H1 (cell line): Measurements from ENCODE around the gene TNRC6C. TPM values are rescaled to one million over a fixed set of nuclear protein-coding genes. Genes with fewer than 3 reads are reported as not detected.

Source experiments
- CTCF ChIA-PET: fragments of 300-600 bp; sonication (Branson Sonifier 250); formaldehyde crosslinking; loops from one replicate; lab custom pipeline; 2021; ENCODE audit not compliant: partially characterized antibody; lab: Charles Lee
- POLR2A ChIA-PET: fragments of 300-600 bp; sonication (Branson Sonifier 250); formaldehyde crosslinking; loops from one replicate; lab custom pipeline; 2021; ENCODE audit warnings: inconsistent platforms; ENCODE audit not compliant: partially characterized antibody; lab: Charles Lee
- DNase-seq, 2 experiments: peaks; one replicate each; pipeline versions ENCODE4 v3.0.0 to v3.0.0-alpha.2; 2010 to 2022; ENCODE audit warnings: low spot score in 2 of 2, low read depth in 1 of 2, mixed read lengths in 1 of 2
- FAIRE-seq: peaks from 2 replicates; lab custom pipeline; 2011; peaks lifted over from hg19 to GRCh38; lab: Jason Lieb, UNC
- H2AFZ ChIP-seq: 2 replicates; pipeline ENCODE4 v1.8.1; 2012; ENCODE audit warnings: low read length, inconsistent platforms
- H2AK5ac ChIP-seq: 2 replicates; pipeline ENCODE4 v1.6.1; 2013; ENCODE audit warnings: low read depth, low read length
- H2BK120ac ChIP-seq: replicated peaks from 2 replicates; pipeline ENCODE3; 2013; ENCODE audit warnings: low read depth, low read length, inconsistent platforms
- H2BK12ac ChIP-seq: 2 replicates; pipeline ENCODE4 v1.6.1; 2013; ENCODE audit warnings: low read depth, low read length
- H2BK15ac ChIP-seq: 2 replicates; pipeline ENCODE4 v1.6.1; 2013; ENCODE audit warnings: low read length
- H2BK20ac ChIP-seq: 2 replicates; pipeline ENCODE4 v1.6.1; 2013; ENCODE audit warnings: low read length
- H2BK5ac ChIP-seq: 2 replicates; pipeline ENCODE4 v1.6.1; 2013; ENCODE audit warnings: low read depth, low read length
- H3K14ac ChIP-seq: 2 replicates; pipeline ENCODE4 v1.6.1; 2013; ENCODE audit warnings: inconsistent platforms; ENCODE audit not compliant: insufficient read length
- H3K18ac ChIP-seq: 2 replicates; pipeline ENCODE4 v1.6.1; 2013; ENCODE audit warnings: low read length; ENCODE audit errors: extremely low read depth
- H3K23ac ChIP-seq: 2 replicates; pipeline ENCODE4 v1.6.1; 2013; ENCODE audit warnings: inconsistent platforms; ENCODE audit not compliant: insufficient read length
- H3K23me2 ChIP-seq: 2 replicates; pipeline ENCODE4 v1.6.1; 2013; ENCODE audit warnings: low read depth, low read length
- H3K27ac ChIP-seq: 2 replicates; pipeline ENCODE4 v1.6.1; 2011; ENCODE audit warnings: low read depth, low read length, inconsistent platforms
- H3K27me3 ChIP-seq, 4 experiments: replicated peaks in 1 of 4; 1 replicate in 1 of 4; 2 replicates in 3 of 4; pipeline versions ENCODE4 v1.6.1 to v1.8.1; 2011 to 2013; ENCODE audit warnings: low read length in 3 of 4, mild to moderate bottlenecking in 3 of 4, inconsistent platforms in 2 of 4, mixed read lengths in 2 of 4, moderate library complexity in 1 of 4; ENCODE audit not compliant: control insufficient read depth in 3 of 4, insufficient read depth in 3 of 4; ENCODE audit errors: extremely low read depth in 1 of 4
- H3K36me3 ChIP-seq, 4 experiments: 2 replicates each; pipeline versions ENCODE4 v1.6.1 to v1.8.1; 2011 to 2013; ENCODE audit warnings: mild to moderate bottlenecking in 4 of 4, low read length in 3 of 4, moderate library complexity in 2 of 4, control low read depth in 1 of 4, inconsistent platforms in 1 of 4; ENCODE audit not compliant: insufficient read depth in 4 of 4, control insufficient read depth in 2 of 4
- H3K4ac ChIP-seq: replicated peaks from 2 replicates; pipeline ENCODE3; 2013; ENCODE audit warnings: low read length, low read depth, mixed read lengths, inconsistent platforms; ENCODE audit not compliant: insufficient read length
- H3K4me1 ChIP-seq, 4 experiments: replicated peaks in 1 of 4; 1 replicate in 1 of 4; 2 replicates in 3 of 4; pipeline versions ENCODE4 v1.6.1 to v1.8.1; 2011 to 2013; ENCODE audit warnings: low read length in 3 of 4, inconsistent platforms in 2 of 4, mixed read lengths in 1 of 4; ENCODE audit not compliant: insufficient read depth in 4 of 4, control insufficient read depth in 3 of 4
- H3K4me2 ChIP-seq, 2 experiments: 2 replicates each; pipeline versions ENCODE4 v1.6.1 to v1.8.1; 2011 to 2013; ENCODE audit warnings: low read depth in 2 of 2, low read length in 2 of 2, control low read depth in 1 of 2, inconsistent platforms in 1 of 2, mild to moderate bottlenecking in 1 of 2; ENCODE audit not compliant: insufficient read depth in 1 of 2
- H3K4me3 ChIP-seq, 4 experiments: fragments of 200-600, 300-600 bp in 1 of 4; sonication (generic), shearing (Covaris generic), sonication (Bioruptor Twin) in 1 of 4; 2 replicates each; pipeline versions ENCODE4 v1.5.1 to v1.8.1; 2011 to 2016; ENCODE audit warnings: low read length in 4 of 4, low read depth in 3 of 4, control low read depth in 2 of 4, inconsistent platforms in 2 of 4, mild to moderate bottlenecking in 2 of 4, mixed read lengths in 1 of 4, moderate library complexity in 1 of 4; ENCODE audit not compliant: insufficient read depth in 2 of 4; ENCODE audit errors: extremely low read depth in 1 of 4
- H3K56ac ChIP-seq: replicated peaks from 2 replicates; pipeline ENCODE3; 2013; ENCODE audit warnings: low read depth, mild to moderate bottlenecking, mixed read lengths, low read length, inconsistent platforms; ENCODE audit not compliant: insufficient read length
- H3K79me1 ChIP-seq: 2 replicates; pipeline ENCODE4 v1.6.1; 2013; ENCODE audit warnings: low read depth, low read length, control low read depth
- H3K79me2 ChIP-seq, 2 experiments: 2 replicates each; pipeline versions ENCODE4 v1.6.1 to v1.8.1; 2012 to 2013; ENCODE audit warnings: low read length in 2 of 2, mild to moderate bottlenecking in 2 of 2, inconsistent platforms in 1 of 2; ENCODE audit not compliant: insufficient read depth in 2 of 2, control insufficient read depth in 1 of 2
- H3K9ac ChIP-seq, 4 experiments: replicated peaks in 1 of 4; 1 replicate in 1 of 4; 2 replicates in 3 of 4; pipeline versions ENCODE4 v1.6.1 to v1.8.1; 2011 to 2013; ENCODE audit warnings: low read depth in 3 of 4, low read length in 3 of 4, control low read depth in 2 of 4, mild to moderate bottlenecking in 2 of 4, moderate library complexity in 2 of 4, inconsistent platforms in 1 of 4; ENCODE audit errors: extremely low read depth in 1 of 4
- H3K9me3 ChIP-seq, 2 experiments: 2 replicates each; pipeline versions ENCODE4 v1.6.1 to v1.8.1; 2012 to 2013; ENCODE audit warnings: mild to moderate bottlenecking in 2 of 2, moderate library complexity in 2 of 2, control low read depth in 1 of 2, inconsistent platforms in 1 of 2, low read depth in 1 of 2, low read length in 1 of 2, mixed read lengths in 1 of 2; ENCODE audit not compliant: insufficient read depth in 2 of 2
- H4K20me1 ChIP-seq, 2 experiments: replicated peaks in 1 of 2; 2 replicates each; pipeline versions ENCODE3 to v1.8.1; 2011 to 2013; ENCODE audit warnings: inconsistent platforms in 2 of 2, low read length in 2 of 2, mild to moderate bottlenecking in 1 of 2; ENCODE audit not compliant: insufficient read depth in 2 of 2, control insufficient read depth in 1 of 2
- H4K5ac ChIP-seq: 2 replicates; pipeline ENCODE4 v1.6.1; 2013; ENCODE audit warnings: low read length, low read depth, mixed read lengths, inconsistent platforms; ENCODE audit not compliant: insufficient read length
- H4K8ac ChIP-seq: 2 replicates; pipeline ENCODE4 v1.8.0; 2013; ENCODE audit warnings: mild to moderate bottlenecking, moderate library complexity, low read length, inconsistent platforms; ENCODE audit not compliant: insufficient read depth; ENCODE audit errors: extremely low read depth
- H4K91ac ChIP-seq: replicated peaks from 2 replicates; pipeline ENCODE3; 2013; ENCODE audit warnings: low read length, mixed read lengths, inconsistent platforms; ENCODE audit not compliant: insufficient read length
- ASH2L ChIP-seq: fragments of 200-600, 300-600 bp; sonication (generic); IDR thresholded peaks from one replicate; pipeline ENCODE4 v1.7.1; 2017; ENCODE audit warnings: low read length
- KDM4A ChIP-seq: IDR thresholded peaks from one replicate; pipeline ENCODE4 v1.7.1; 2012; ENCODE audit warnings: low read depth, mild to moderate bottlenecking, moderate library complexity, low read length, inconsistent platforms; ENCODE audit not compliant: severe bottlenecking
- RNF2 ChIP-seq: fragments of 200-900, 300-1000 bp; sonication (generic); IDR thresholded peaks from 2 replicates; pipeline ENCODE4 v1.7.1; 2016; ENCODE audit warnings: borderline replicate concordance, low read depth, mild to moderate bottlenecking, antibody characterized with exemption, low read length; ENCODE audit not compliant: poor library complexity, severe bottlenecking; ENCODE audit errors: missing control alignments
- WGBS, 2 experiments: shearing (Covaris generic) in 1 of 2; methylation state at CpG; one replicate each; pipeline versions ENCODE4 v1.1.6 to v1.1.7; 2013 to 2015; ENCODE audit warnings: low lambda C conversion rate in 2 of 2, mixed read lengths in 2 of 2, inconsistent platforms in 1 of 2, low coverage in 1 of 2, missing lambda C conversion rate in 1 of 2; ENCODE audit not compliant: insufficient replicate concordance in 2 of 2, insufficient coverage in 1 of 2, insufficient read length in 1 of 2; ENCODE audit errors: extremely low coverage in 1 of 2, missing lambda C conversion rate in 1 of 2; 5-methylcytosine and 5-hydroxymethylcytosine counted together
- polyA plus RNA-seq, 7 experiments: library from polyadenylated mRNA; depleted of rRNA in 3 of 7; stranded (reverse) in 5 of 7; unstranded in 2 of 7; fragments of >200 nt in 5 of 7; fragments of 200-250 nt in 2 of 7; gene quantifications; 1 replicate in 5 of 7; 2 replicates in 1 of 7; 4 replicates in 1 of 7; pipeline versions ENCODE4 v1.2.1 to v1.2.3, GENCODE V29; 2011 to 2013; ENCODE audit warnings: missing spikeins in 2 of 7, mixed read lengths in 2 of 7
- total RNA-seq: library from RNA; stranded (reverse); fragmentation: NEBNext Ultra II Directional; extraction: Animal tissue kit (Norgen Biotek cat#: 25700); gene quantifications from 2 replicates; pipeline ENCODE4 v1.2.1, GENCODE V29; 2021

Gene TNRC6C
- total and polyA plus RNA-seq, 2 of the 8 experiments (the other 6 are each of a cell fraction or from before 2014, with no cell fraction given): 2.8 to 28.9 TPM

DNA sequence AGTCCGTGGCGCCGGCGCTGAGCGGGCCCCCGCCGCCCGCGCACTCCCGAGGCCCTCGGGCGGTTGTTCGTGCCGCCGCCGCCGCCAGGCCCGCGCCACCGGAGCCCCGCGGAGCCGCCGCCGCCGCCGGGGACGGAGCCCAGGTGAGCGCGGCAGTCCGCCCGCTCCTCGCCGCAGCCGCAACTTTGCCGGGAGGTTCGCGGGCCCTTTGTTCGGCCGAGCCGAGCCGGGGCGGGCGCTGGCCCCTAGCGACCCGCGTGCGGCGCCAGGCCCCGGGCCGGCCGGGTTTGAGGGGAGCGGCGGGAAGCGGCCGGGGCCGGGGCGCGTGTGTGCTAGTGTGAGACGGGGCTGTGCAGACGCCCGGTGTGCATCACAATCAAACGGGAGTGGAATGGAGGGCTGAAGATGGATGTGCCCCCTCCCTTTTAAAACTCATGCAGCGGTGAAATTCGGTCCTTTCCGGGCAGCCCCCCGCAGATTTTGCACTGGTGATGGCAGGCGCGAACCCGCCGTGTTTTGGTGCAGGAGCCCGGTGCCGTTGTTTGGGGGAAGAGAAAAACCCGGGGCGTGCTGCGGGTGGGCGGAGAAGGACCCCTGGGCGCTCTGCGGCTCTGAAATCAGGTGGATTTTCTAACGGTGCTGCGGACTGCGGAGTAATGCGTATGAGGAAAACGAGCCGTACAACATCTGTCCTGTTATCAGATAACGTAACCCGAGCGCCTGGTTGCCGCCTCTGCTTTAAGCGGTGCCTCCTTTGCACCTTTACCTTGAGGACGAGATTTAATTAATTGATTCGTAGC is 823 bp downstream of the TNRC6C start:
- no peak overlapping the region; the same call in 1 of the 2 replicates for H2AK5ac ChIP-seq
- H3K9me3 ChIP-seq: no peaks in the 10 kb centered on the region
- H3K56ac ChIP-seq: no peak overlapping the region
- peaks cover 24% of the 10 kb centered on the region for H3K23me2 ChIP-seq
- peak overlapping the region; percentile 66 to 93 (median 82) for H3K4me3 ChIP-seq
- peak overlapping the region; percentile 65 for H4K8ac ChIP-seq
- peaks cover 6% of the 10 kb centered on the region; the same call in 1 of the 2 replicates for H3K79me1 ChIP-seq
- peaks cover 0 to 7% of the 10 kb centered on the region in 2 experiments for H4K20me1 ChIP-seq
- H2BK20ac ChIP-seq: 0 out of 2 replicates have a peak overlapping the region, but pooled peaks have one; percentile 68
- no peak overlapping the region for H4K91ac ChIP-seq
- no peak overlapping the region for H3K14ac ChIP-seq
- ChIA-PET POLR2A (interaction anchor here (0.6 to 6.0 kb wide), 22 partner anchors 9 to 507 kb away, joined by 3 to 100 read pairs (median 6); no protein-coding TSS in a partner anchor), CTCF (interaction anchor here (0.6 to 2.1 kb wide), 4 partner anchors 11 to 240 kb away, joined by 3 to 5 read pairs (median 4); no protein-coding TSS in a partner anchor)
- H2BK120ac ChIP-seq: peak overlapping the region; percentile 71
- TF ChIP-seq KDM4A: peak; percentile 48
- peak; percentile 26 for TF ChIP-seq ASH2L
- no peak for TF ChIP-seq RNF2
- peaks cover 6 to 28% (median 18%) of the 10 kb centered on the region in 4 experiments for H3K27me3 ChIP-seq
- H3K18ac ChIP-seq: peak overlapping the region; percentile 65; the same call in 1 of the 2 replicates
- H3K36me3 ChIP-seq: no peaks in the 10 kb centered on the region
- WGBS, 2 experiments: 2% methylated on average over 32 of the region's 92 CpGs; no CpG with 5 or more reads in 1 of the 2 experiments
- H3K4me1 ChIP-seq: peaks cover 1 to 5% (median 4%) of the 10 kb centered on the region in 4 experiments; a peak in 4 of 7 replicates
- no peak overlapping the region for H2BK15ac ChIP-seq
- DNase-seq (peak in 1 of 2 experiments; percentile 61), FAIRE-seq (no peak)
- H2BK5ac ChIP-seq: peak overlapping the region; percentile 27; the same call in 1 of the 2 replicates
- no peak overlapping the region for H2AFZ ChIP-seq
- H4K5ac ChIP-seq: no peak overlapping the region
- H3K9ac ChIP-seq: peak overlapping the region; percentile 40 to 99 (median 68)
- H3K23ac ChIP-seq: no peak overlapping the region
- H2BK12ac ChIP-seq: no peak overlapping the region
- H3K79me2 ChIP-seq: peaks cover 12 to 50% of the 10 kb centered on the region in 2 experiments; a peak in 3 of 4 replicates
- H3K4ac ChIP-seq: no peak overlapping the region
- H3K27ac ChIP-seq: 0 out of 2 replicates have a peak overlapping the region, but pooled peaks have one; percentile 2
- peak overlapping the region; percentile 90 to 98 for H3K4me2 ChIP-seq
